ENCODE data around the gene VCAN. TPM values are rescaled to one million over a fixed set of nuclear protein-coding genes. Genes with fewer than 3 reads are reported as not detected.

Gene VCAN
- polyA plus RNA-seq, 3 donors, result 305 to 366 (median 362) TPM

Other genes with a start within 250 kb of the VCAN start
- 1 to 10 TPM; 4.5 to 8.8 (median 5.8) TPM for gene HAPLN1, start 249.1 kb downstream of the VCAN start, polyA plus RNA-seq (ENCODE audit: insufficient read length in 3 of 3)